Spleen (tissue), 7 donors: ENCODE results near the gene HSD17B12.

Experiments used
- CTCF ChIP-seq, 11 experiments: fragments of 200-600 bp in 7 of 11; fragments of 450-650 bp in 4 of 11; sonication (generic) in 4 of 11; IDR thresholded peaks in 8 of 11; conservative IDR thresholded peaks in 3 of 11; 1 replicate in 7 of 11; 2 replicates in 4 of 11; pipeline versions ENCODE4 v1.4.0 to v1.8.0; 2016 to 2021; ENCODE audit warnings: antibody characterized with exemption in 11 of 11, inconsistent platforms in 4 of 11, mild to moderate bottlenecking in 1 of 11
- POLR2A ChIP-seq, 3 donors: fragments of 450-650 bp; IDR thresholded peaks; one replicate each; pipeline ENCODE4 v1.5.1; 2017; ENCODE audit warnings: antibody characterized with exemption in 3 of 3, mild to moderate bottlenecking in 1 of 3
- POLR2AphosphoS5 ChIP-seq, 3 donors: sonication (generic); formaldehyde crosslinking; IDR thresholded peaks; one replicate each; pipeline ENCODE4 v1.5.1; 2017; ENCODE audit warnings: antibody characterized with exemption in 3 of 3
- donor health status: DM: no; HTN: no; CAD: no; lungs with moderate emphysema.
- donor health status: DM: no; HTN: no; CAD: no.
- donor health status: DM: no; HTN: no; CAD: no.

- no peak for TF ChIP-seq CTCF (IDR thresholded peaks at IDR 0.05 in 8 of 11, conservative IDR thresholded peaks at IDR 0.05 in 3 of 11)
- no peak for TF ChIP-seq POLR2A (IDR thresholded peaks at IDR 0.05)
- no peak for TF ChIP-seq POLR2AphosphoS5 (IDR thresholded peaks at IDR 0.05)
Measured at GRCh38 chr11:43905813-43906241, 225.3 kb downstream of the HSD17B12 start.
